Astrocyte (in vitro differentiated cells and primary cell): ENCODE results near the gene HEY2. TPM values are rescaled to one million over a fixed set of nuclear protein-coding genes. Genes with fewer than 3 reads are reported as not detected.

Experiments
- DNase-seq: peaks from one replicate; pipeline ENCODE4 v3.0.0-alpha.2; 2010; ENCODE audit warnings: low read depth
- FAIRE-seq: peaks from 2 replicates; lab custom pipeline; 2011; peaks lifted over from hg19 to GRCh38; lab: Jason Lieb, UNC
- H2AFZ ChIP-seq: 2 replicates; pipeline ENCODE4 v1.6.0; 2012; ENCODE audit warnings: low read depth, low read length, inconsistent platforms
- H3K27ac ChIP-seq: 2 replicates; pipeline ENCODE4 v1.5.1; 2011; ENCODE audit warnings: low read depth, low read length, inconsistent platforms
- H3K27me3 ChIP-seq: 2 replicates; pipeline ENCODE4 v1.6.0; 2011; ENCODE audit warnings: low read length, inconsistent platforms; ENCODE audit not compliant: insufficient read depth
- H3K36me3 ChIP-seq: 2 replicates; pipeline ENCODE4 v1.5.1; 2011; ENCODE audit warnings: low read length, inconsistent platforms; ENCODE audit not compliant: insufficient read depth
- H3K4me1 ChIP-seq: 2 replicates; pipeline ENCODE4 v1.5.1; 2011; ENCODE audit warnings: low read length, inconsistent platforms; ENCODE audit not compliant: insufficient read depth
- H3K4me2 ChIP-seq: 2 replicates; pipeline ENCODE4 v1.6.0; 2012; ENCODE audit warnings: low read length, inconsistent platforms
- H3K4me3 ChIP-seq: 2 replicates; pipeline ENCODE4 v1.5.1; 2011; ENCODE audit warnings: low read depth, mild to moderate bottlenecking, low read length, inconsistent platforms; ENCODE audit not compliant: insufficient read depth
- H3K79me2 ChIP-seq: 2 replicates; pipeline ENCODE4 v1.6.0; 2012; ENCODE audit warnings: mild to moderate bottlenecking, low read length, inconsistent platforms; ENCODE audit not compliant: insufficient read depth
- H3K9ac ChIP-seq: 2 replicates; pipeline ENCODE4 v1.6.0; 2012; ENCODE audit warnings: mild to moderate bottlenecking, low read length, inconsistent platforms
- H3K9me3 ChIP-seq: 2 replicates; pipeline ENCODE4 v1.5.1; 2012; ENCODE audit warnings: low read depth, mild to moderate bottlenecking, low read length, inconsistent platforms; ENCODE audit not compliant: insufficient read depth
- H4K20me1 ChIP-seq: 2 replicates; pipeline ENCODE4 v1.6.0; 2012; ENCODE audit warnings: low read length, inconsistent platforms; ENCODE audit not compliant: insufficient read depth
- H3K27ac Mint-ChIP-seq: one replicate; pipeline ENCODE4 v1.8.0; 2021; ENCODE audit warnings: mild to moderate bottlenecking, mixed read lengths; ENCODE audit not compliant: unreplicated experiment
- H3K27me3 Mint-ChIP-seq: one replicate; pipeline ENCODE4 v1.8.0; 2021; ENCODE audit warnings: low read depth, mixed read lengths; ENCODE audit not compliant: unreplicated experiment
- H3K36me3 Mint-ChIP-seq: one replicate; pipeline ENCODE4 v1.8.0; 2021; ENCODE audit warnings: low read depth, mixed read lengths; ENCODE audit not compliant: unreplicated experiment
- H3K4me1 Mint-ChIP-seq: one replicate; pipeline ENCODE4 v1.8.0; 2021; ENCODE audit warnings: low read depth, mixed read lengths; ENCODE audit not compliant: unreplicated experiment
- H3K4me3 Mint-ChIP-seq: one replicate; pipeline ENCODE4 v1.8.0; 2021; ENCODE audit warnings: mild to moderate bottlenecking, moderate library complexity, mixed read lengths; ENCODE audit not compliant: unreplicated experiment
- H3K9me3 Mint-ChIP-seq: one replicate; pipeline ENCODE4 v1.8.0; 2021; ENCODE audit warnings: mild to moderate bottlenecking, mixed read lengths; ENCODE audit not compliant: unreplicated experiment
- CTCF ChIP-seq: IDR thresholded peaks from 2 replicates; pipeline ENCODE4 v1.5.1; 2011; ENCODE audit warnings: low read depth, mild to moderate bottlenecking, inconsistent platforms, low read length, moderate library complexity; ENCODE audit not compliant: insufficient read depth
- EZH2 ChIP-seq: IDR thresholded peaks from 2 replicates; pipeline ENCODE4 v1.6.1; 2012; ENCODE audit warnings: mild to moderate bottlenecking, low read length, inconsistent platforms; ENCODE audit not compliant: insufficient read depth
- total RNA-seq: library from RNA; stranded (reverse); gene quantifications from 2 replicates; pipeline ENCODE4 v1.2.1, GENCODE V29; 2021

Gene HEY2
- total RNA-seq, 1 donor from 2014 or later: 1.0 TPM

GRCh38 chr6:125739364-125739763 is 10.1 kb upstream of the HEY2 start:
- no peaks in the 10 kb centered on the region for H3K36me3 Mint-ChIP-seq
- H3K4me1 Mint-ChIP-seq: no peaks in the 10 kb centered on the region
- no peak overlapping the region for H3K4me3 Mint-ChIP-seq
- Histone ChIP-seq H3K4me1 (peaks cover 3% of the 10 kb centered on the region), H3K9me3 (no peaks in the 10 kb centered on the region), H3K36me3 (no peaks in the 10 kb centered on the region), H3K4me2 (no peak overlapping the region), H3K27ac (no peak overlapping the region), H3K79me2 (no peaks in the 10 kb centered on the region), H3K4me3 (no peak overlapping the region), H4K20me1 (no peaks in the 10 kb centered on the region), H2AFZ (no peak overlapping the region), H3K9ac (no peak overlapping the region), H3K27me3 (no peaks in the 10 kb centered on the region)
- TF ChIP-seq CTCF (no peak), EZH2 (no peak)
- H3K27ac Mint-ChIP-seq: no peak overlapping the region
- DNase-seq (no peak), FAIRE-seq (no peak)
- H3K27me3 Mint-ChIP-seq: no peaks in the 10 kb centered on the region
- no peaks in the 10 kb centered on the region for H3K9me3 Mint-ChIP-seq

- FAIRE-seq: no peak
- H3K27me3 Mint-ChIP-seq: peaks cover 8% of the 10 kb centered on the region
Measured at GRCh38 chr6:125741336-125741735, 8.1 kb upstream of the HEY2 start.

More at GRCh38 chr6:125741336-125741735, 8.1 kb upstream of the HEY2 start:
- Histone ChIP-seq H3K9ac (no peak overlapping the region), H3K79me2 (no peaks in the 10 kb centered on the region), H3K4me2 (no peak overlapping the region), H3K4me3 (no peak overlapping the region), H3K36me3 (no peaks in the 10 kb centered on the region), H2AFZ (no peak overlapping the region), H3K9me3 (no peaks in the 10 kb centered on the region), H3K27me3 (peaks cover 14% of the 10 kb centered on the region), H3K27ac (no peak overlapping the region), H3K4me1 (peaks cover 3% of the 10 kb centered on the region), H4K20me1 (no peaks in the 10 kb centered on the region)
- peaks cover 3% of the 10 kb centered on the region for H3K4me1 Mint-ChIP-seq
- H3K27ac Mint-ChIP-seq: no peak overlapping the region
- TF ChIP-seq EZH2: no peak
- no peak for TF ChIP-seq CTCF
- DNase-seq: no peak
- H3K4me3 Mint-ChIP-seq: no peak overlapping the region
- no peaks in the 10 kb centered on the region for H3K36me3 Mint-ChIP-seq
- no peaks in the 10 kb centered on the region for H3K9me3 Mint-ChIP-seq
